GM13977 (cell line): Measurements from ENCODE around the gene RPS6KA4.

Experiments used
- DNase-seq: peaks from one replicate; pipeline ENCODE4 v3.0.0; 2012; ENCODE audit warnings: low spot score
- CTCF ChIP-seq: IDR thresholded peaks from 2 replicates; pipeline ENCODE4 v1.5.1; 2012; ENCODE audit warnings: mild to moderate bottlenecking, control low read depth; ENCODE audit not compliant: insufficient read depth; ENCODE audit errors: extremely low read depth, missing control alignments
- in situ Hi-C: fragments of 300-500 bp; cut with MboI; formaldehyde crosslinking; loops from one replicate; pipeline ENCODE4 v1.12.0; 2022; ENCODE audit warnings: low sequenced_read_pairs, low pct_unique_long_range_greater_than_20kb, mixed read lengths, inconsistent platforms; ENCODE audit not compliant: unreplicated experiment

The RPS6KA4 gene

GRCh38 chr11:64358536-64358906 is 441 bp upstream of the RPS6KA4 start:
- in situ Hi-C loops = no loop called here
- no peak for DNase-seq
- no peak for TF ChIP-seq CTCF

- peak; percentile 46 for TF ChIP-seq CTCF
- in situ Hi-C loops = no loop called here
- DNase-seq = no peak
These were observed 917 bp downstream of the RPS6KA4 start for GRCh38 chr11:64359712-64360445.

GRCh38 chr11:64360448-64360921 is 1.5 kb downstream of the RPS6KA4 start:
- TF ChIP-seq CTCF = no peak
- DNase-seq = no peak
- in situ Hi-C loops = no loop called here

- TF ChIP-seq CTCF = no peak
- DNase-seq = no peak
- in situ Hi-C loops = no loop called here
These were observed 2.7 kb downstream of the RPS6KA4 start for GRCh38 chr11:64361659-64362058.

- no peak for DNase-seq
- TF ChIP-seq CTCF = no peak
- in situ Hi-C loops = no loop called here
These were observed 3.4 kb downstream of the RPS6KA4 start for GRCh38 chr11:64362339-64362738.

GRCh38 chr11:64364435-64364834 is 5.5 kb downstream of the RPS6KA4 start:
- in situ Hi-C loops = no loop called here
- no peak for TF ChIP-seq CTCF
- DNase-seq = peak; percentile 37

- no peak for TF ChIP-seq CTCF
- in situ Hi-C loops = no loop called here
- no peak for DNase-seq
These were observed 5.9 kb downstream of the RPS6KA4 start for GRCh38 chr11:64364911-64365310.
